ENCODE measurements around the gene TYMP.

The TYMP gene, protein sequence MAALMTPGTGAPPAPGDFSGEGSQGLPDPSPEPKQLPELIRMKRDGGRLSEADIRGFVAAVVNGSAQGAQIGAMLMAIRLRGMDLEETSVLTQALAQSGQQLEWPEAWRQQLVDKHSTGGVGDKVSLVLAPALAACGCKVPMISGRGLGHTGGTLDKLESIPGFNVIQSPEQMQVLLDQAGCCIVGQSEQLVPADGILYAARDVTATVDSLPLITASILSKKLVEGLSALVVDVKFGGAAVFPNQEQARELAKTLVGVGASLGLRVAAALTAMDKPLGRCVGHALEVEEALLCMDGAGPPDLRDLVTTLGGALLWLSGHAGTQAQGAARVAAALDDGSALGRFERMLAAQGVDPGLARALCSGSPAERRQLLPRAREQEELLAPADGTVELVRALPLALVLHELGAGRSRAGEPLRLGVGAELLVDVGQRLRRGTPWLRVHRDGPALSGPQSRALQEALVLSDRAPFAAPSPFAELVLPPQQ

DNA sequence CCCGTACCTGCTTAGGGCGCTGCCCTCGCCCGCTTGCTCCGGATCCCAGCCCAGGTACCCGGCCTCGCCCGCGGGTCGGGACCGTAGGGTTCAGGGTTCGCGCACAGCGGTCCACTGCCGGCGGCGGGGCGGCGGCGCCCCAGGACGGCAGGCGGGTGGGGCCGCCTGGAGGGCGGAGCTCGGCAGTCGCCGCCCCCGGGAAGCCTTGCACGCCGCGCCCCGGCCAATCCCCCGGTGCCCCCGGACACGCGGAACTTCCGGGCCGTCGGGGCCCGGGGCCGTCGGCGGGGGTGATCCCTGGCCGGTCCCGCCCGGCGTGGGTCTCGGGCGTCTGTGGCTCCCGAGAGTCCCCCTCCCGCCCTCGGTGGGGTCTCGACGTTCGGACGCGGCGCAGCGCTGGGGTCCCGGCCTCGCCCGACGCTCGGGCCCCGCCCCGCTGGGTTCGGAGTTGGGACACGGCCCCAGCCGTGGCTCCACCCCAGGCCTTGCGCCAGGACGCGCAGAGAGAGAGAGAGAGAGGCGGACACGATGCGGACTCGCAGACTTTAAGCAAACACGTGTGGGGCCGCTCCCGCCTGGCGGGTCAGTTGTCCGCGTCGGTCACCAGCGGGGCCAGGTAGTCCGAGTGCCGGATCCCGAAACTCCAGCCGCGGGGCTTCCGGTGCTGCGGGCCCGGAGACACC lies at the start of gene TYMP:
Gene TYMP (minus strand): TSS at position 116 of the 683 bp plus-strand sequence. CDS start 303 bp downstream, outside the sequence.
- peak; percentile 81 to 86 for DNase-seq

DNA sequence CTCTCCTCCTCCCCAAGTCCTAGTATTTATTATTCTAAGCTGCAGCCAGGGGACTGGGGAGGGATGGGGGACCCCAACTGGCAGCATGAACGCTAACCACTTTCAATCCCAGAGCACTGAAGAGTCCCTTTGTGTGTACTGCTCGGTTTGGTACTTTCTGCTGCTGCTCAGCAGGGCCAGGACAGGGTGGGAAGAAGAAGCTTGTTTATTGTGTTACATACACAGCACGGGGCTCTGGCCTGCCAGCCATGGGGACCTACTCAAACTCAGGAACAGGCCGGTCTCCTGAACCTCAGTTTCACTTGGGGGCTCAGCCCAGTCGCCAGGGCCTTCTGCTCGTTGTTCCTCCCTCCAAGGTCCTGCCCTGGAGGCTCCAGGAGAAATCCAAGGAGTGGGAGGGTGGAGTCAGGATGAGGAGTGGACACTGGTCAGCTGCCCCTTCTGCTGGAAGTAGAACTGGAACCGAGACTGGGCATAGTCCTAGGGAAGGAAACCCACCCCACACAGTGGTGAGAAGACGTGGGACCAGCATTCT lies 49.0 kb upstream of the TYMP start:
- no peak for DNase-seq

DNA sequence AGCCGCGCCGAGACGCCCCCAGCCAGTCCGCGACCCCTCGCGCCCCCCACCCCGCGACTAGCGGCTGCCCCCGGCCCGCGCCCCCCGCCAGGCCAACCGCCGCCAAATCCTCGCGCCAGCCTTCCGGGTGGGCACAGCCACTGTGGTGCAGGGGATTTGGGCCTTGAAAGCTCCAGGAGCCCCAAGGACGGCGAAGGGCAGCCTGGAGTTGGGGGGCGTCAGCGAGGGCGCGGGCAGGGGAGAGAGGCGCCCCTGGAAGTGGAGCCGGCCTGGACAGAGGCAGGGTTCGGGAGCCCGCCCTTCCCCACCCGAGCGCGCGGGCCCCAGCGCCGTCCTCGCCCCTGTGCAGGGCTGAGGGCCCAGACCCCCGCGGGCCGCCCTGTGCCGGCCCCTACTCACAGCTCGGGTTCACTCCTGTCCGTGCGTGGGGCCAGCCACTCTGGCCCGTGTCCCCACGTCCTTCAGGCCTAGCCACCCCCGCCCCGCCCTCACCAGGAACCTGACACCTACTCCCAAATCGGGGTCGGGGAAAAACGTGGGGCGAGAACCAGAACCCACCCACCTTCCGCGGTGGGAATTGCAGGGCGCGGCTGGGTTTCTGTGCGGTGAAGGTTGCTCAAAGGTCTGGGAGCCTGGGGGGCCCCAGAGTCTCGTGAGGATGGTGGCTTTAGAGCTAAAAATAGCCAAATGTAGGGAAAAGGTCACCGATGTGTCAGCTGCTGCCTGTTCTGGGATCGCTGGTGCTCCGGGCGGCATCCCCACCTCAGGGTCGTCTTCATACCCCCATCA lies 48.4 kb upstream of the TYMP start, which contains the start of gene CPT1B:
Gene CPT1B (minus strand): TSS at position 441 of the 789 bp plus-strand sequence. CDS start 512 bp downstream, outside the sequence.
- DNase-seq = no peak

DNA sequence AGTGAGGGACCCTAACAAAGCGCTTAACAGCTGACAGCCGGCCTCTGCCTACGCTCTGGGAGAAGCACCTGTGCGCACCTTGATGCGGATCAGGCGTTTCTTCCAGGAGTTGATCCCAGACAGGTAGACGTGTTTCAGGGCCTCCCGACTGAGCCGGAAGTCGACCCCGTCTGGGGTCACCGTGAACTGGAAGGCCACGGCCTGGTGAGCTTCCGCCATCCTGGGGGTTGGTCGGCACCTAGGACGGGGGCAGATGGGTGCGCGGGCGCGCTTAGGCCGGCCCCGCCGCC lies 47.8 kb upstream of the TYMP start:
- no peak for DNase-seq

DNA sequence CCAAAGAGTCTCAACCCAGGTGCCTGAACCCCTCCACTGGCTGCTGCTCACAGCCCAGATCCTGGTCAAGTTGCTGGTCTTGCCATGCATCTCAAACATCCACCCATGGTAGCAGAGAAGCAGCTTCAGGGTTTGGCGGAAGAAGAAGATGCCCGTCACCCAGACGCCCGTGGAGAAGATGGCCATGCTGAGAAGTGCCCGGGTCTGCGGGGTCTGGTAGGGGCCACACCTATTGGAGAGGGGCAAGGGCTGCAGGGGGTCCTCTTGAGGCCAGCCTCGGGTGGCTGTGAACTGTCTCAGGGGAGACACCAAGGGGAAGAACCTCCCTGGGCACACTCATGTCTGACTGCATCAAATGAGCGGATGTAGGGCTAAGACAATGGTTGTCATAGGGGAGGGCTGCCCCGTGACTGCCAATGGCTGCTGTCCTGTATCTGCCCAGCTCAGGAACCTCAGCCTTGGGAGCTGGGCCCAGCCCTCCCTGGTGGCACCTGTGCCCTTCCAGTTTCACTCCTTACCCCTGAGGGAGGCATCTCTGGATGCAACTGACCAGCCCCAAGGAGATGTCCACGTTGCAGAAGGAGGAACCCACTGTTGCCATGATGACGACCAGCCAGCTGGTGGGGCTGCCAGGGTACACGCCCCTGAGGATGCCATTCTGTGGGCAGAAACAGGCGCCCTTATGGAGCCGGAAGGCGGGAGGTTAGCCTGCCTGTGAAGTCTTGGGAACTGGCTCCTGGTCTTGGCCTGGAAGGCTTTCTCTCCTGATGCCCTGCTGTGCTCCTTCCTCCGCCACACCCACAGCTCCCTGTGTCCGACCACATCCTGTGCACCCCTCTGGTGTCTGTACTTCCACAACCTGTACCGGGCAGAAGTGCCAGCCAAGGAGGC lies 47.2 kb upstream of the TYMP start:
- DNase-seq = peak in 1 of 2 donors; percentile 14

DNA sequence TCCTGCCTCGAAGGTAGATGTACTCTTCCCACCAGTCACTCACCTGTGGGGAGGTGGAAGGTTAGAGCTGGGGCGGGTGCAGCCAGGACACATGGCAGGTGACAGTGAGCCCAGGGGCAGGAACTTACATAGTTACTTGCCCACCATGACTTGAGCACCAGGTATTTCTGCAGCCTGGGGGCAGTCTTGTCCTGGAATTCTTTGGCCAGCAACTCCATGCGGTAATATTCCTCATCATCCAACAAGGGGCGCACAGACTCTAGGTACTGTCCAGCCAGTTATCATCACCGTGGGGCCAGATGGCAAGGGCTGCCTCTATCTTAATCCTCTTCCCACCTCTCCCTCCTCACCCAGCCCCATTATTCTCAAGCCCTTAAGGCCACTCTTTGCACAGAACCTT lies 46.3 kb upstream of the TYMP start:
- DNase-seq = no peak

DNA sequence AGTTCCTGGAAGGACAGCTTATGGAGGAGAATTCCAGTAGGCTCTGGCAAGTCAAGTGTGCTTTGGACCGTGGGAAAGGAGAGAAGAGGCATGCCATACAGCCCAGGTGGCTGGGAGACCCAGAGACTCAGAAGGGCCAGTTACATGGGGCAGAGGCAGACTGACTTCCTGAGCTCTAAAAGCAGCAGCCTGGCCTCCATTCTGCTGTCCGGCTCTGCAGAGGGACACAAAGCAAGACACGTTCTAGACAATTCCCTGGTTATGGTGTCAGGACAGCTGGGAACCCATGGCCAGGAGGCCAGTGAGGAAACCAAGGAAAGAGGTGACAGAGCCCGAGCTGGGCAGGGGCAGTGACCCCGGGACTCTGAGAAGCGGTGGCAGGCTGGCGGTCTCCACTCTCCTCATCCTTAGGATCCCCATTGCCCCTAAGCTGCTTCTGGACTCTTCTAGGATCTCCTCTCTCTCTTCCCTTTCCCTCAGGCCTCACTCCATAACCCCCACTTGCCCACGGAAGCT lies 45.7 kb upstream of the TYMP start:
- DNase-seq = no peak

DNA sequence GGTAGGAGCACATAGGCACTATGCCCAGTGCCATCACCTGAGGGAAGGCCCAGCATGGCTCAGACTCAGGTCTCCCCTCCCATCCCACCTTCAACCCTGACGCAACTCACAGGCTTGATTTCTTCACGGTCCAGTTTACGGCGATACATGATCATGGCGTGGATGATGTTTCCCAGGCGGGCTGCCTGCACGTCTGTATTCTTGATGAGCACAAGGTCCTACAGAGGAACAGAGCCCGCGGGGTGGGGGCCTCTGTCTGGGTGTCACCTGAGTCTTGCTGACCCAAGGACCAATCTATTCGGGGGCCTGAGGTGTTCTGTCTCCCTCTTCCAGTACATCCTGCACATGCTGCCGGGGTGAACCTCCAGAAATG lies 44.6 kb upstream of the TYMP start:
- no peak for DNase-seq

DNA sequence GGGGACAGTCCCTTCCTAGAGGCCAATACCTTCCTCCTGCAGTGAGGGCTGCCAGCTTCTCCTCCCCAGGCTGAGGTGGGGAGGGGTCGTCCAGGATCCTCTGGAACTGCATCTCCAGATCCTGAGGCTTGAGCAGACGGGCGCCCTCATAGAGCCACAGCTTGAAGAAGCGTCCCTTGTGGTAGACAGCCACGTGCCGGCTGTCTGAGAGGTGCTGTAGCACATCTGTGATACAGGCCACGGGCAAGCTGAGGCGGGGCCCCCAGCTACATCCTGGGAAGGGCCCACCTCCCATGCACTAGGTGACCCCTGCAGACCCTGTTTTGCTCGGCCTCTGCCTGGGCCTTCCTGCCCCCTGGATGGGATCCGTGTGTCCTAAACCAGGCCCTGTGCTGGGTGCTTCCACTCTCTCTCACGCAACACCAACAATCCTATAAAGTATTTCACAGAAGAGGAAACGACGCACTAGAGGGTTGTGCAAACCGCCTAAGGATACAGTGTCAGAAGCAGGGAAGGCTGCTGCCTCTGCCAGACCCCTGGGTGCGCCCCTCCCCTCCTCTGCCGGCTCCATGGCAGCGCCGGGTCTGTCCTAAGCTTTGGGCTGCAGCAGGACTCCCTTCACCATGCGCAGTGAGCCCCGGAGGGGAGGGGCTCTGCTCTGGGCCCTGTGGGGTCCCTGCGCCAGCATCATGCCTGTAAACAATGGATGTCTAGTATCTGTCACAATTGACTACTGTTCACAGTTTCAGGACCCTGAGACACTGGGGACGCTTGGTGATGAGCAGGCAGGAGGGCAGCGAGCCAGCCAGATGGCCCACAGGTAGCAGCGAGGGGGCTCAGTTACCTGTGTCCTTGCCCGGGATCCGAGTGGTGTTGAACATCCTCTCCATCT lies 43.9 kb upstream of the TYMP start:
- DNase-seq = no peak

DNA sequence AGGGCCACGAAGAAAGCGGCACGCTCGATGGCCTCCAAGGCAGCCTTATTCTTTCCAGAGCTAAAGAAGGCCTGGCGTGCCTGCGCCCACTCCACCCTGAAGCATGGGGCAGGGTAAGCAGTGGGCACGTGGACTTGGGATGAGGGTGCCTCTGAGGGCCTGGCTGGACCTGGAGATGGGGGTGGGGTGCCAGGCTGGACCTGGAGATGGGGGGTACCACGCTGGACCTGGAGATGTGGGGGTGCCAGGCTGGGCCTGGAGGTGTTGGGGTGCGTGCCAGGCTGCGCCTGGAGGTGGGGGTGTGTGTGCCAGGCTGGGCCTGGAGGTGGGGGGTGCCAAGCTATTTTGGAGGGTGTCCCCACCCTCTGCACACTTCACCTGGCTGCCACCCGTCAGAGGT lies 43.2 kb upstream of the TYMP start:
- no peak for DNase-seq

DNA sequence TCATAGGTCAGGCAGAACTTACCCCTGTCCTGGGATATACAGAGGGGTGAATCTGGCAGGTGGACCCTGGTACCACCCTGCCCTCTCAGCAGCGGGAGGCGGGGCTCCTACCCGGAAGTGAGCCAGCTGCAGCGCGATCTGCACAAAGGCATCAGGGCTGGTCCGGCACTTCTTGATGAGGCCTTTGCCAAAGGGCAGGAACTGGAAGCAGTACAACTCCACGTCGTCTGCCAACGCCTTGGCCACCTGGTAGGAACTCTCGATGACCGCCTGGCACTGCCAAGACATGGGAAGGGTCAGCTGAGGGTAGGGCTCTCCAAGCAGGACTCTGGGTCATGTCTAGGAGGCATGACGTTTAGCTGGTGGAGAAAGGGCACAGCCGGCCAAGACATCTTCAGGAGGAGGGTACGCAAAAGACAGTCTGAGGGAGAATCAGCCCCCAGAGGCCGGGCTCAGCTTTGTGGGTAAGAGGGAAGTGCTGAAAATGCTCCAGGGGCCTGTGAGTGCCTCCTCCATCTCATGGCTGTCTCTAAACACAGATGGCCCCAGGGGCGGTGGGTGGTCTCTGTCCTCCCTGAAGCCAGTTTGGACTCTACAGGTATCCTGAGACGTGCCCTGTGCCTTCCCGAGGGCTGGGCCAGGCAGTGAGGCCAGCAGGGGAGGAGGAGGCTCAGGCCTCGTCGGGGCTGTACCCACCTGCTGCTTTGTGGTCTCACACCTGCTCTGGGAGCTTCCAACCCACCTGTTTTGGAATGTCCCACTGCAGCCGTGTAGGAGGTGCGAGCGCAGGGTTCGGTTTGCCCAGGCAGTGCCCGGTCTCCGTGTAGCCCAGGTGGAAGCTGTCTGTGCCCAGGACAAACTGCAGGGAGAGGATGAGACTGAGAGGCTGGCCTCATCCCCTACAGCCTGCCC lies 41.7 kb upstream of the TYMP start:
- DNase-seq = no peak

DNA sequence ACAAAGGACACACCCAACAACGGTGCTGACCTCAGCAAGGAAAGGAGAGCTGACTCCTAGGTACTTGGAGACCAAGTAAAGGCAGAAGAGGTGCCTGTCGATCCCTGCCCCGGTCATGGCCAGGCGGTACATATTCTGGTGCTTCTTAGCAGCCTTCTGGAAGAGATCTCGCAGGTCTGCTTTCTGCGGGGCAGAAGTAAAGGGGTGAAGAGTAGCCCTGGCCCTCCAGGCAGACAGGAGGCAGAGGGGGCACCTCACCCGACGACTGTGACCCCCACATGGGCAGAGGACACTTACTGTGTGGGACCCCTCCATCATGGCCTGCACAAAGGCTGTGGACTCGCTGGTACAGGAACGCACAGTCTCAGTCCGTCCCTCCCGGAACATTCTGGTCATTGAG lies 41.0 kb upstream of the TYMP start:
- DNase-seq = no peak

DNA sequence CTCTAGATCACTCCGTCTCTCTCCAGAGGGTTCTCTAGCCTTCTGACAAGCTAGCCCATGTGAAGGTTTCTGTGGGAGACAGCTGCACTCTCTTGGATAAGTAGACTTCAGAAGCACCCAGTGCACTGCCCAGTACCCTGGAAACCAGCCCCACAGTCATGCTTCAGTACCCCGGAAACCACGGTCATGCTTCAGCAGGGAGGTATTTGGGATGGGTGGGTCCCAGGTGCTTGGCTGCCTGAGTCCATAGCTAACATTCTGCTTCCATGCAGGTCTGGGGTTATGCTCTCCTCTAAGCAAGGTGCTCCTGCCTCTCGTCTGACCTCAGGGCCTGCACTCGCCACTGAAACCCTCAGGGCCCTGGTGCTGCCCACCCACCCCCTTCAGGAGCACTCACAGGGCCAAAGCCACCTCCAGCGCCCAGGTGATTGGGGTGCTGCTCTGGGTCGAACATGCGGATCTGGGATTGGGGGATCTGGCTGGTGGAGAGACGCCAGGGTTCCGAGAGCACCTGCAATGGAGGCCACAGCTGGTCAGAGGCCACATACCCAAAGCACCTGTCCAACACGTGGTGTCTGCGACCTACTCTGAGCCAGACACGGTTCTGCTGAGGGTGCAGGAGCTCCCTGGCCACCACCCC lies 40.2 kb upstream of the TYMP start:
- DNase-seq = no peak

DNA sequence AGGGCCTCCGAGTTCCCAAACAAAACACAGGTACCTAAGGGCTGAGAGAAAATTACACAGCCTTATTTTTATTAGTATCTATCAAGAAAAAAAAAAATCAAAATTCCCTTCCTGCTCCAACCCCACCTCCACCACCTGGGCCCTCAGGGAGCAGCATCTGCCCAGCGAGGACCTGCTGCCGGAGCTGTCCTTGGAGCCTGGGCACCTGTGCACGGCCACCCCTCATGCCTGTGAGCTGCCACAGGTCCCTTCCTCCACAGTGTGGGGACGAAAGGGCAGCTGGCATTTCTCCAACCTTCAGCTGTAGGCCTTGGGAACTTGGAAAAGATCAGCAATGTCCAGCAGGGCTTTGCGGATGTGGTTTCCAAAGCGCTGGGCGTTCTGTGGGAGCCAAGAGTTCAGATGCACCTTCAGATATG lies 39.2 kb upstream of the TYMP start:
- DNase-seq = no peak

DNA sequence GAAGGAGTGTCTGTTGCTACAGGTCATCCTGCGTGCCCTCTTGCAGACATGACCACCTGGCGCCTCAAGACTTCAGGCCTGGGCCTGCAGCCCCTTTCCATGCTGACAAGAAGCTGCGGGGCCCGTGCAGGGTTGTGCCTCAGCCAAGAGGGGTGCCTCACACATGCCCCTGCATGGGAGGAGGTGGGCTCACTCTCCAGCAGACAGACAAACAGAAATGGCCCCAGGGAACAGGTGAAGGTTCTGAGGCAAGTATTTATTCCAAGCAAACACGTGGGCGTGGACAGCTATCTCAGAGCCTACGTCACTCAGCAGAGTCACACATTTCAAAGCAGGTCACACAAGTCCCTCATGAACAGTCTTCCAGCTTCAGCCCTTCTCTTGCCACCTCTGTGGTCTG lies 38.8 kb upstream of the TYMP start:
- no peak for DNase-seq

DNA sequence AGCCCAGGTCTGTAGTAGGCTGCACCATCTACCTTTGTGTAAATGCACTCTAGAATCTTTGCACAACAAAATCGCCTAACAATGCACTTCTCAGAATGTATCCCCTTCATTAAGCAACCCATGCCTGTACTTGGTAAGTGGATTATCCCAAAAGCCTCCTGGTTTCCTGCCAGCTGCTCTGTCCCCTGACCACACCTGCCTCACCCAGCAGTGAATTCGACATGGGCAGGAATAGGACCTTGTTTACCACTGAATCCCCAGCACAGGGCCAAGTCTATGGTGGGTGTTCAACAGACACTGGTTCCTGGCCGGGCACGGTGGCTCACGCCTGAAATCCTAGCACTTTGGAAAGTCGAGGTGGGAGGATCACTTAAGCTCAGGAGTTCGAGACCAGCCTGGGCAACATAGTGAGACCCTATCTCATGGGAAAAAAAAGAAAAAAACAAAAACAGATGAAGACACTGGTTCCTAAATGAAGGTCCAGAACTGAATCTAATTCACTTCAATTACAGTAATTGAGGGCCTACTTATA lies 38.0 kb upstream of the TYMP start:
- no peak for DNase-seq

DNA sequence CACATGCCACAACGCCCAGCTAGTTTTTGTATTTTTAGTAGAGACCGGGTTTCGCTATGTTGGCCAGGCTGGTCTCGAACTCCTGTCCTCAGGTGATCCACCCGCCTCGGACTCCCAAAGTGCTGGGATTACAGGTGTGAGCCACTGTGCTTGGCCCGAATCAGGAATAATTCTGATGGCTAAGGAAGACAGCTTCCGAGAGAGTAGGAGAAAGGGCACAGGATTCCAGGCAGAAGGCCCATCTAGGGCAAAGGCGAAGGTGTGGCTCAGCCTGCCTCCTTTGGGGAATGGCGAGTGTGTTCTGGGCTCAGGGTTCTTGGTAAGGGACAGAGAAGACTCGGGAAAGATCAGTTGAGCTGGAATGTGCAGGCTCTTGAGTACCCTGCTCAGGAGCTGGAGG lies 34.5 kb upstream of the TYMP start:
- no peak for DNase-seq

DNA sequence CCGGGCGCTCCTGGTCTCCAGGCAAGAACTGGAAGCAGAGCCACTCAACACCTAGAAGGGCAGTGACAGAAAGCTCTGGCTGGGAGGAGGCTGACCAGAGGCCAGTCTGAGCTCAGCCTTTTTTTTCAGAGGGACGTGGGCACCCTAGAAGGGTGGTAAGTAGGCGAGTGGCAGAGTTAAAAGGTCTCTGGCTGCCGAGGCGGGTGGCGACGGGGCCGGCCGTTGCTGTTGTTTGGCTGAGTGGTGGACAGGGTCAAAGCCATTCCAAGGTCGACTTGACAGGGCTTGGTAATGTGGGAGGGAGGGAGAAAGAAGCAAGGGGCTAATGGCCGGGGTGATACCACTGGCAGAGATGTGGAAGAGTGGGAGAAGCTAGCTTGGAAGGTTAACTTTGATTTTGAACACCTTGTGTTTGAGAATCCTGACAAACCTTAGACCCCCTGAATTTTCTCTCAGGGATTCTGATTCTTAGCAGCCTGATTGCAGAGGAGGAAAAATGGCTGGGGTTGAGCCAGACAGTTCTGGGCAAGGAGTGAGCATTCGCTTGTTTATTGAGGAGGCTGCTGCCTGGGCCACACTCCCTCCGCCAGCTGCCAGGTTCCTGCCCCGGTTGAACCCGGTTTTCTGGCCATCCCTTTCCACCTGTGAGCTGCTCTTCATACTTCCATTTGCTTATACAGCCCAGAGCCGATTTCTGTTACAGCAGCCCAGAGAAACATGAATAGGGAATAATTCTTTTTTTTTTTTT lies 33.8 kb upstream of the TYMP start:
- DNase-seq = no peak
